Colonic mucosa (tissue), 4 donors: ENCODE measurements around the gene BTG4. TPM values are rescaled to one million over a fixed set of nuclear protein-coding genes. Genes with fewer than 3 reads are reported as not detected.

Source experiments
- DNase-seq: peaks from one replicate; pipeline ENCODE4 v3.0.0-alpha.2; 2020
- H3K27ac ChIP-seq: fragments of 200-600 bp; one replicate; pipeline ENCODE4 v1.8.0; 2021
- H3K27me3 ChIP-seq: fragments of 200-600 bp; one replicate; pipeline ENCODE4 v1.8.0; 2021
- H3K36me3 ChIP-seq: fragments of 200-600 bp; one replicate; pipeline ENCODE4 v1.8.0; 2021
- H3K4me1 ChIP-seq: fragments of 200-600 bp; one replicate; pipeline ENCODE4 v1.8.0; 2021; ENCODE audit warnings: mild to moderate bottlenecking
- H3K4me3 ChIP-seq: fragments of 200-600 bp; one replicate; pipeline ENCODE4 v1.8.0; 2021
- H3K9ac ChIP-seq, 2 donors: one replicate each; pipeline ENCODE4 v1.7.0; 2013; ENCODE audit warnings: control low read depth in 2 of 2, low read depth in 2 of 2, low read length in 2 of 2
- H3K9me3 ChIP-seq: fragments of 200-600 bp; one replicate; pipeline ENCODE4 v1.8.0; 2021
- intact Hi-C: fragments of 100-400 bp; cut with DNase I; formaldehyde crosslinking; loops from one replicate; pipeline ENCODE4 v1.14.1; 2022
- total RNA-seq, 2 donors: library from RNA; stranded (reverse); fragmentation: NEBNext Ultra II Directional in 1 of 2; extraction: Animal tissue kit (Norgen Biotek cat#: 25700) in 1 of 2; gene quantifications; one replicate each; pipeline ENCODE4 v1.2.1, GENCODE V29; 2021
- TF ChIP-seq, protein P1 (sequence below): fragments of 200-600 bp; IDR thresholded peaks from one replicate; pipeline ENCODE4 v1.8.0; 2022; ENCODE audit warnings: antibody characterized with exemption, mild to moderate bottlenecking
- donor health status: healthy.
- donor health status: DM: no; HTN: no; CAD: no.
- donor health status: DM: no; HTN: no; CAD: no.

Gene BTG4
- total RNA-seq, 2 donors from 2014 or later = not detected

DNA sequence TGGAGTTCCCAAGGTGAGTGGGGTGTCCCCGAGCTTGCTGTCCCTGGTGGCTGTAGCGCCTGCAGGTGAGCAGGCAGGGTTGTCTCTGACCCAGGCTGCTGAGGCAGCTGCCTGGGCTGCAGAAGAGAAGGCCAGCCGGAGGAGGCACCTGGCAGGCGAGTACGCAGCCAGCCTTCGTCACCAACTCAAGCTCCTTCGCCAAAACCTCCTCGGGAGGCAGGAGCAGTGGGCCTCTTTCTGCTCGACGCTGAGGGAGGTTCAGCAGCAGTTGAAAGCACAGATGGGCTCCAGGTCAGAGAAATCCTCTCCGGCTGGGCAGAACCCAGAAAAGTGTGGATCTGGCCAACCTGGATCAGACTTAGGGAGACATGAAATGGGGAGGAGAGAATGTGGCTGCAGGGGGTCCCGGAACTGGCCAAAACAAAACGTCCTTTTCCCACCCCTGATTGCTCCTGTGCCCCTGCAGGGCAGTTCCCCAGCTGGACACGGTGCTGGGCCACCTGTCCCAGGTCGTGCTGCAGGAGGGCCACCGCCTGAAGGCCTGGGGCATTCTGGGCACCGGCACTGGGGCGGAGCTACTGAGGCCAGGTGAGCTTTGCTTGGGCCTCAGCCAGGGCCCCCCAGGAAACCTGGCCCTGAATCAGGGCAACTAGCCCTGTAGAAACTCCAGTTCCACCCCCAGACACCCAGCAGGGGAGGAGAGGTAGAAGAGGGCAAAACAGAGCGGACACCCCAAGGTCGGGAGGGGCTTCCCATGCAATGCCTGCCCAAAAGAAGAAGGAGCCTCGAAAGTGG lies 56.7 kb downstream of the BTG4 start:
- Histone ChIP-seq H3K4me3 (no peak overlapping the region), H3K27ac (no peak overlapping the region), H3K9me3 (no peaks in the 10 kb centered on the region), H3K4me1 (no peaks in the 10 kb centered on the region), H3K9ac (no peak overlapping the region), H3K27me3 (no peaks in the 10 kb centered on the region), H3K36me3 (no peaks in the 10 kb centered on the region)
- no peak for DNase-seq
- TF ChIP-seq, protein P1, sequence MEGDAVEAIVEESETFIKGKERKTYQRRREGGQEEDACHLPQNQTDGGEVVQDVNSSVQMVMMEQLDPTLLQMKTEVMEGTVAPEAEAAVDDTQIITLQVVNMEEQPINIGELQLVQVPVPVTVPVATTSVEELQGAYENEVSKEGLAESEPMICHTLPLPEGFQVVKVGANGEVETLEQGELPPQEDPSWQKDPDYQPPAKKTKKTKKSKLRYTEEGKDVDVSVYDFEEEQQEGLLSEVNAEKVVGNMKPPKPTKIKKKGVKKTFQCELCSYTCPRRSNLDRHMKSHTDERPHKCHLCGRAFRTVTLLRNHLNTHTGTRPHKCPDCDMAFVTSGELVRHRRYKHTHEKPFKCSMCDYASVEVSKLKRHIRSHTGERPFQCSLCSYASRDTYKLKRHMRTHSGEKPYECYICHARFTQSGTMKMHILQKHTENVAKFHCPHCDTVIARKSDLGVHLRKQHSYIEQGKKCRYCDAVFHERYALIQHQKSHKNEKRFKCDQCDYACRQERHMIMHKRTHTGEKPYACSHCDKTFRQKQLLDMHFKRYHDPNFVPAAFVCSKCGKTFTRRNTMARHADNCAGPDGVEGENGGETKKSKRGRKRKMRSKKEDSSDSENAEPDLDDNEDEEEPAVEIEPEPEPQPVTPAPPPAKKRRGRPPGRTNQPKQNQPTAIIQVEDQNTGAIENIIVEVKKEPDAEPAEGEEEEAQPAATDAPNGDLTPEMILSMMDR = no peak
- intact Hi-C loops = no loop called here

- H3K27me3 ChIP-seq = no peaks in the 10 kb centered on the region
- H3K9me3 ChIP-seq = no peaks in the 10 kb centered on the region
- no peak overlapping the region for H3K27ac ChIP-seq
- no peak overlapping the region for H3K9ac ChIP-seq
- no peak overlapping the region for H3K4me3 ChIP-seq
- TF ChIP-seq, protein P1 = no peak
- intact Hi-C loops = no loop called here
- peak; percentile 40 for DNase-seq
- H3K36me3 ChIP-seq = no peaks in the 10 kb centered on the region
- H3K4me1 ChIP-seq = no peaks in the 10 kb centered on the region
Measured at GRCh38 chr11:111454561-111455192, 57.5 kb downstream of the BTG4 start.

- no peaks in the 10 kb centered on the region for H3K36me3 ChIP-seq
- no peaks in the 10 kb centered on the region for H3K27me3 ChIP-seq
- TF ChIP-seq, protein P1 = no peak
- no peaks in the 10 kb centered on the region for H3K9me3 ChIP-seq
- no peak for DNase-seq
- no peak overlapping the region for H3K9ac ChIP-seq
- intact Hi-C loops = no loop called here
- no peaks in the 10 kb centered on the region for H3K4me1 ChIP-seq
- H3K4me3 ChIP-seq = no peak overlapping the region
- H3K27ac ChIP-seq = no peak overlapping the region
Measured at GRCh38 chr11:111452817-111453552, 59.2 kb downstream of the BTG4 start.

GRCh38 chr11:111452146-111452545 lies 60.0 kb downstream of the BTG4 start:
- H3K27ac ChIP-seq = no peak overlapping the region
- no peaks in the 10 kb centered on the region for H3K27me3 ChIP-seq
- DNase-seq = no peak
- no peak overlapping the region for H3K4me3 ChIP-seq
- intact Hi-C loops = no loop called here
- no peak overlapping the region for H3K9ac ChIP-seq
- H3K36me3 ChIP-seq = no peaks in the 10 kb centered on the region
- TF ChIP-seq, protein P1 = no peak
- H3K4me1 ChIP-seq = no peaks in the 10 kb centered on the region
- no peaks in the 10 kb centered on the region for H3K9me3 ChIP-seq

DNA sequence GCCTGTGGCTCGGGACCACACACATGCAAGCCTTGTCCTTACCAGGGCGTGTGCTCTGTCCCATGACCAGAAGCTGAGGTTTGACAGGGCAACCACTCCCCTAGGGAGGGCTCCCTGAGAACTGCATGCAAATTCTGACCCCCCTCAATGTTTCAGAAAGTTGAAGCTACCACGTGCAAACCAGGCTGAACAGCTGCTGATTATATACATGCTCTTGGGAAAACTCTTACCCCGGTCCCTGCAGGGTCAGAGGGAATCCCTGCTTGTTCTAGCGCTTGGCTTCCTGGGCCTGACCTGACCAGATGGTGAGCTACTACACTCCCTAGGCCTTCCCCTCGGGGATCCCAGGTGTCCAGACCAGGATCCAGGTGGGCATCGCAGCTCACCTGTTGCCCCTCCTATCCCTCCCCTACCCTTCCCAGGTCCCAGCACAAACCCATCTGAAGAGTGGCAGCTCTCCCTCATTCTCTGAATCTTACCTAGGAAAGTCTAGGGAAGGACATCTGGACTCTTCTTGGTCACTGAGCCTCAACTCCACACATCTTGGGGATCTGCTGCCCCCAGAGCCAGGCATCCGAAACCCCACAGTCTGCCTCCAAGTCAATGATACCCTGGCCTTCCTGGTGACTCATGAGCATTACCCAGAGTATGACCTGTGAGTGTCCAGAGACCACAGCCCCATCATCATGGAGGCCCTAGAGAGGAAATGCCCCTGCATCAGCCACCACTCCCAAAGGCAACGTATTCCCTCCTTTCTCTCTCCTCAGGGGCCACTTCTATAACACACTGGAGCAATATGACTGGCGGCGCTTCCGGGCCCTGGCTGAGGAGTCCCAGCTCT lies 61.5 kb downstream of the BTG4 start:
- no peaks in the 10 kb centered on the region for H3K36me3 ChIP-seq
- no peaks in the 10 kb centered on the region for H3K9me3 ChIP-seq
- TF ChIP-seq, protein P1 = no peak
- no peaks in the 10 kb centered on the region for H3K27me3 ChIP-seq
- H3K27ac ChIP-seq = no peak overlapping the region
- intact Hi-C loops = no loop called here
- H3K4me1 ChIP-seq = no peaks in the 10 kb centered on the region
- DNase-seq = no peak
- H3K4me3 ChIP-seq = no peak overlapping the region
- H3K9ac ChIP-seq = no peak overlapping the region
